Urinary bladder (tissue), 4 donors: ENCODE measurements around the gene ATXN7. TPM values are rescaled to one million over a fixed set of nuclear protein-coding genes. Genes with fewer than 3 reads are reported as not detected.

Experiments used
- DNase-seq: peaks from one replicate; pipeline ENCODE4 v3.0.0-alpha.2; 2015; ENCODE audit errors: extremely low spot score
- H3K27ac ChIP-seq: one replicate; pipeline ENCODE4 v1.5.1; 2013; ENCODE audit warnings: low read depth, mild to moderate bottlenecking, moderate library complexity
- H3K36me3 ChIP-seq: one replicate; pipeline ENCODE4 v1.6.1; 2013; ENCODE audit warnings: mild to moderate bottlenecking, moderate library complexity; ENCODE audit not compliant: insufficient read depth
- H3K4me1 ChIP-seq: one replicate; pipeline ENCODE4 v1.6.1; 2013; ENCODE audit warnings: mild to moderate bottlenecking, moderate library complexity; ENCODE audit not compliant: insufficient read depth
- H3K4me3 ChIP-seq: one replicate; pipeline ENCODE4 v1.5.1; 2013; ENCODE audit warnings: low read depth, low read length
- WGBS: extraction: QIAGEN DNeasy Blood & Tissue Kit; methylation state at CpG from one replicate; pipeline ENCODE4 v1.1.7; 2013; 5-methylcytosine and 5-hydroxymethylcytosine counted together
- polyA plus RNA-seq: library from polyadenylated mRNA; stranded (reverse); fragments of 200-250 nt; gene quantifications from one replicate; pipeline ENCODE4 v1.2.3, GENCODE V29; 2013
- total RNA-seq: library from RNA; depleted of rRNA; stranded (reverse); fragments of >200 nt; gene quantifications from one replicate; pipeline ENCODE4 v1.2.3, GENCODE V29; 2014
- donor health status: healthy with polysubstance abuse.
- donor health status: healthy.

Gene ATXN7
- total and polyA plus RNA-seq, 2 donors, result 6.2 to 27.0 TPM

DNA sequence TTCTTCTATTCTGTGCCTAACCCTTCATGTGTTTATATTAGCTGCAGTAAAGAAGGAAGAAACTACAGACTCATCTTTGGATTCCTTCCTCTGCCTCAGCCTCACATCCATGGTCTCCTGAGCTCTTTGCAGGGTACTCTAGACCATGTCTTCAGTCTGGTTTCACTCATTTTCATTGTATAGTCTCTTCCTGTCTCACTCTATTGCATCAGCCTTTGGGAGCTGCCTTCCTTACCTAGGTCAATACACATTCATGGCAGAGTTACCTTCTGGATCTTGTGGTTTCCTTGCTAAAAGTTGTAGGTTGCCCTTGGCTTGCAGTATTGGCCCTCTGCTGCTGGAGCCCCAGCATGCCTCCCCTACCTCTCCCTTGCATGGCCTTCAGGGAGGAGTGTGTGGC lies 80.0 kb downstream of the ATXN7 start:
- no peaks in the 10 kb centered on the region for H3K4me1 ChIP-seq

DNA sequence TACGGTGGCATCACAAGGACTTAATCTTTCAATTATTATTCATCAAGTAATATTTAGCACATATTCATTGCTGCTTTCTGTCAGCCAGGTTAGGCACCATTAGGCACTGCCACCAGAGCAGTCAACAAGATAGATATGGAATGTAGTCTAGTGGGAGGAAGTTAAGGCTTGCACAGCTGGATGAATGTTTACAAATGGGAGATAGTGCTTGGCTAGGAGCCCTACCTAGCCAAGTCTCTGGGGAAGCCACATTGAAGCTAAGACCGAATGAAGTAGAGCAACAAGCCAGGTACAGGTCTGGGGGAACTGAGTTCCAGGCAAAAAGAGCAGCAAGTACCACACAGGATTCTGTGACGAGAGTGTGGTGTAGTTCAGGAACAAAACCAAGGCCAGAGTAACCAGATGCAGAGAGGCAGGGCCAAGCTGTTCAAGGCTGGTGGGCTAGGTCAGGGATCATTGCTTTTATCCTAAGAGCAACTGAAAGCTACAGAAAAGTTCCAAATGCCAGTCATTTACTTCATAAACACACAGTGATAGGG lies 82.0 kb downstream of the ATXN7 start:
- Histone ChIP-seq H3K27ac (no peak overlapping the region), H3K4me3 (no peak overlapping the region), H3K36me3 (no peaks in the 10 kb centered on the region), H3K4me1 (no peaks in the 10 kb centered on the region)
- 58% methylated on average over 3 of the region's 3 CpGs for WGBS
- no peak for DNase-seq

More for the DNA sequence above, 80.0 kb downstream of the ATXN7 start:
- no peak for DNase-seq
- Histone ChIP-seq H3K4me3 (no peak overlapping the region), H3K36me3 (no peaks in the 10 kb centered on the region), H3K27ac (no peak overlapping the region)

DNA sequence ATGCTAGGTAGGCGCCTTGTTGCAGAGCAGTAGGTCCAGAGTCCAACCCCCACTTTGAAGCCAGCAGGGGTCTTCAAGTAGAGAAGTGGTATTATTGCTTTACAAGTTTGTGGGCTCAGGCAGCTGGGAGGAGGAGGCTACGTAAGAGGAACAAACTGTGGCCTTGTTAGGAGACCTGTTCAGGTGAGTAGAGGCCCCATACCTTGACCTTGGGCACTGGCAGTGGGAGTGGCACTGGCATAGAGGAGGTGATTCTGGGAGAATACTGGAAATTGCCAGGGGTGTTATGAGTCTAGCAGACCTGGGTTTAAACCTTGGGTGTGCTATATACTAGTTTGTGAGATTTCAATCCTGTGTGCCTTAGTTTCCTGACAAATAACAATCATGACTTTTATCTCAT lies 83.1 kb downstream of the ATXN7 start:
- Histone ChIP-seq H3K36me3 (no peaks in the 10 kb centered on the region), H3K4me1 (no peaks in the 10 kb centered on the region), H3K27ac (no peak overlapping the region), H3K4me3 (no peak overlapping the region)
- no peak for DNase-seq
- 98% methylated on average over 2 of the region's 2 CpGs for whole genome bisulfite sequencing

DNA sequence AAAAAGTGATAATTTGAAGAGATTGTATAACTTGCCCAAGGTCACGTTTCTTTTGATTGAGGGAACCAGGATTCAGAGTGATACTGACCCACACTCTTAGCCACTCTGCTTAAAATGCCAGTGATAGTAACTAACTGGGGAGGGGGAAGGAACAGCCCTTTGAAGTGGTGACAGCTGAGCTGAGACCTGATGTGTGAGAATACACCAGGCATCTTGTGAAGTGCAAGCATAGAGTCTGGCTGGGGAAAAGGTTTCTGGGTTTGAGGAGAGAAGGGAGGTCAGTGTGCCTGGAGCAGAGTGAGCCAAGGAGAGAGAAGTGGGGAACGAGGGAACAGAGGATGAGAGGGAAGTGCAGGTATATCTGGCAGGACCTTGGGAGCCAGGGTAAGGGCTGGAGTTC lies 83.9 kb downstream of the ATXN7 start:
- Histone ChIP-seq H3K4me3 (no peak overlapping the region), H3K4me1 (no peaks in the 10 kb centered on the region), H3K27ac (no peak overlapping the region), H3K36me3 (no peaks in the 10 kb centered on the region)
- WGBS, result 79% methylated on average over 2 of the region's 2 CpGs
- no peak for DNase-seq

DNA sequence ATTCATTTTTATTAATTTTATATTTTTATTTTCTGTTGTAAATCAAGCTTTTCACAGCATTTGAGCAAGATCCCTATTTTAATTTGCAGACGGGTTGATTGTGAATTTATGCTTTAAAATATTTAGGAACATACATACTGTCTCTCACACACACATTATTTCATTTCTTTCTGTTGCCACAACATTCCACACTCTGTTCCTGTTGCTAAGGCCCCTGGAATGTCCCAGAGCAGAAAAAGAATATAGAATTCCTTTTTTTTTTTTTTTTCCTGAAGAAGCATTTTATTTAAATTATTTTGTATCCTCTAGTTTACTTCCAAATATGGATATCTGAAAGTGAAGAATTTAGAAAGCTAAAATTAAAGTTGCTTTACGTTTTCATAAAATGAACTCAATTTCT lies 85.3 kb downstream of the ATXN7 start:
- 50% methylated on average over 2 of the region's 2 CpGs for WGBS
- H3K4me1 ChIP-seq, result no peaks in the 10 kb centered on the region
- no peak overlapping the region for H3K27ac ChIP-seq
- H3K36me3 ChIP-seq, result no peaks in the 10 kb centered on the region
- no peak for DNase-seq
- no peak overlapping the region for H3K4me3 ChIP-seq

DNA sequence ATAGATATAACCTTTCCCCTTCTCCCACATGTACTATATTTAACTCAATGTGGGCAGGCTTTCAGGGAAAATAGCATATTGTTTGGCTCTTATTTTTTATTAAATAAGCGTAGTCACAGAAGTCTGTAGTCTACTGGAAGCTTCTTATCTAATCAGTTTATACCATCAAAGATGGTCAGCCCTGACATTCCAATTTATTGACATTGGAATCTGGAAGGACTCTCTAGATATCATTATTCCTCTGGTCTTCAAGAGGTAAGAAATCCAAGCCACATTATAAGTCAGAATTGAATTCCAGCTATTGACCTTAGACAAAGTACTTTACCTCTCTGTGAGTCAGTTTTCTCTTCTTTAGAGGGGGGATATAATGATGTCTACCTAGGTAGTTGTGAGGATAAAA lies 87.0 kb downstream of the ATXN7 start:
- Histone ChIP-seq H3K4me3 (no peak overlapping the region), H3K36me3 (peaks cover 1% of the 10 kb centered on the region), H3K4me1 (no peaks in the 10 kb centered on the region), H3K27ac (no peak overlapping the region)
- 61% methylated on average over 1 of the region's 1 CpG for WGBS
- DNase-seq, result no peak

DNA sequence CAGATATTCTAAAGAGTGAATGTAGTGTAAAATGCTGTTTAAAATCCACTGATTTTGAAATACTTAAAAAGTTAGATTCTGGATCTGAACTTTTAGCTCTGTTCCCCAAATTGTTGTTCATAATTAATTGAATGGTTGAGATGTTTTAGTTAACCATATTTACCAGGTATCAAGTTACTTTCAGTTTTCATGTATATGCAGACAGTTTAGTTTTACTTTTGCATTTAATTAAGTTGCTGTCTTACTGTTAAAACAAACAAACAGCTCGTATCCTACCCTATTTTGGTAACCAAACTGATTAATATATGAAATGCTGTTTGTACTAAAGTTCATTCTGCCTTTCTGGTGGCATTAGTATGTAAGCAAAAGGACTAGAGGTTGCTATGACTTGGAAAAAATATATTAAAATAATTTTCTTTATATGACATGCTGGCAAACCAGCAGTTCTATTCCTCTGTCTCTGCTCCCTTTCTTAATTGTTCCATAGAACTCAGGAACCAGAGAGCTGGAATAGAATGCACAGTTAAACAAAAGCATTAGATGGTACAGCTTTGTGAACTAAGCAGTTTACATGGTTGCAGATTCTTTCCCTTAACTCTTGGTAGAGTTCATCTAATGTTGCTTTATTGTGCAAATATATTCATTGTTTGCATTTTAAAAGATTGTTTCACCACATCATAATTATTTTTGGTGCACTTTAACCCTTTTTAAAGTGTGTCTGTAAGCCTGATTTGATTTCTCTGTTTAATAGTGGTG lies 88.0 kb downstream of the ATXN7 start:
- DNase-seq, result no peak
- Histone ChIP-seq H3K4me1 (no peaks in the 10 kb centered on the region), H3K27ac (no peak overlapping the region), H3K36me3 (peaks cover 2% of the 10 kb centered on the region), H3K4me3 (no peak overlapping the region)
- 48% methylated on average over 1 of the region's 1 CpG for WGBS

DNA sequence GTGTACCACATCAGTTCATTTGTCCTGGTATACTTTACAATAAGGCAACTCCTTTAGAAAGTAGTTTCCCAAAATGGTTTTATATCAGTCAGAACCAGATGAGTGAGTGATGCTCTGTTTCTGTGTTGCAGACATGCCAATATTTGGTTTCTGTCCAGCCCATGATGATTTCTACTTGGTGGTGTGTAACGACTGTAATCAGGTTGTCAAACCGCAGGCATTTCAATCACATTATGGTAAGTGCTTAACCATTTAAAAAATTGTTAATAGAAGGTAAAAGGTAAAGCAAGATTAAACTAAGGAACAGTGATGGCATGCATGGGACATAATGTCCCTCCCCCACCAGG lies 88.6 kb downstream of the ATXN7 start:
- no peaks in the 10 kb centered on the region for H3K4me1 ChIP-seq
- no peak for DNase-seq
- no peak overlapping the region for H3K4me3 ChIP-seq
- WGBS, result 84% methylated on average over 2 of the region's 2 CpGs
- H3K27ac ChIP-seq, result no peak overlapping the region
- H3K36me3 ChIP-seq, result peaks cover 2% of the 10 kb centered on the region

DNA sequence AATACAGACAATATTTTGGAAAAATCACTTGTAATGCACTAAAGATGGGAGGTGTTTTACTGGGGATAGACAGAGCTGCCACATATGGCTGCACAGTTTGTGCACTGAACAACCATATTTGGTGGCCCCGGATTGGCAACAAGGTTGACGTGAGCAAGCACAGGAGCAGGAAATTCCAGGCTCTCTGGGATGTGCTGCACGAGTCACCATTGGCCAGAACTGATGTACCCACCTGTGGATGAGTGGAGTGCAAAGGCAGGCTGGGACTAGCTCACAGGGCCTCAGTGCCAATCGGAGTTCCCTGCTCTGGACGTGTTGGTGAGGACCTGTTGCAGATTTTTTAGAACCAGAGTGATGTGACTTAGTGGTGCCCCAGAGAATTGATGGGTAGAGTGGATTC lies 90.5 kb downstream of the ATXN7 start:
- Histone ChIP-seq H3K4me1 (no peaks in the 10 kb centered on the region), H3K36me3 (peaks cover 2% of the 10 kb centered on the region), H3K27ac (no peak overlapping the region), H3K4me3 (no peak overlapping the region)
- DNase-seq, result no peak
- 84% methylated on average over 5 of the region's 5 CpGs for WGBS

DNA sequence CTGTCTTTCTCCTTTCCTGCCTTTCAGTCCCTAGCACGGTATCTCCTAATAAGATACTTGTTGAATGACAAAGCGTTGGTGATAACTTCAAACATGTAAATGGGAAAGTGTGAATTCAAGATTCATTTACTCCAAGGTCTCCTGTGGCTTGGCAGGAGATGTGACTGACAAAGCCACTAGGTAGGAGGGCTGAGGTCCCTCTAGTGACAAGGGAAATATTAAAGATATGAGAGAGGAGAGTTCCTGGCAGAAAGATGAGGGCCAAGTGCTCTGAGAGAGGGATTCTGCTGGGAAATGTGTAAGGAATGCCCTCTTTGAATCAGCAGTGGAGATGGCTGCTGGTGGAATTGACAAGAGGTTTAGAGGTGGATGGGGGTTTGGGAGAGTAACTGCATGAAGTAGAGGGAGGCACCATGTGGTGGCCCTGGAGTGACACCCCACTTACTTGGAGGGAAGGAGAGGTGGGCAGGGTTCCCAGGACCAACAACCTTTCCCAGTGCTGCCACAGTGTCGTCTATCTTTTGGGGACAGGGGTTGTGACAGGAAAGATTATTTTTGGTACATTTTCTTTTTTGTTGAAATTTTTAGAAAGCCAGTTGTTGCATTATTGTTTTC lies 91.5 kb downstream of the ATXN7 start:
- Histone ChIP-seq H3K36me3 (peaks cover 2% of the 10 kb centered on the region), H3K27ac (no peak overlapping the region), H3K4me3 (no peak overlapping the region), H3K4me1 (no peaks in the 10 kb centered on the region)
- DNase-seq, result no peak
- 87% methylated on average over 3 of the region's 3 CpGs for WGBS

DNA sequence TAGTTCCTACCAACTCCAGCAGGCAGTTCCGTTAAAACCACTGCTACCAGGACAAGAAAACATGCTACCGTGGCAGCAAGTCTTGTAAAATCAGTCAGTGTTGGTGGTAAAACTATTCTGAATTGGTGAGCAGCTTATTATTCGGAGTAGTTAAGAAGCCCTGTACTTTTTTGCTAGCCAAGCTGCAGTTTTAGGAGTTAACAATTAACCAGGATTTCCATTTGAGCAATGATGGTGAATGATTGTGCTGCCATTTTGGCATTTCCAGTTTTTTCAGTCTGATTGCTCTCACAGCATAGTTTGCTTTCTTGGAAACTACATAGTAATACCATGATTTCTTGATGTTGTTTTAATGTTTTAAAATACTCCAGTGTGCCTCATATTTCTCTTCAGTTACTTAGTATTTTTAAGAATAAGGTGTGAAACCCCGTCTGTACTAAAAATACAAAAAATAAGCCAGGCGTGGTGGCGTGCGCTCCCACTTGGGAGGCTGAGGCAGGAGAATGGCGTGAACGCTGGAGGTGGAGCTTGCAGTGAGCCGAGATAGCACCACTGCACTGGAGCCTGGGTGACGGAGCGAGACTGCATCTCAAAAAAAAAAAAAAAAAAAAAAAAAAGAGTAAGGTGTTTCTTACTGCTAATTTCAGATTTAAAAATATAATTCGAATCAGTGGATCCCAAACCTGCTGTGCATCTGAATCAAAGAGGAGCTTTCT lies 92.3 kb downstream of the ATXN7 start:
- Histone ChIP-seq H3K4me1 (no peaks in the 10 kb centered on the region), H3K36me3 (peaks cover 2% of the 10 kb centered on the region), H3K27ac (no peak overlapping the region), H3K4me3 (no peak overlapping the region)
- WGBS, result 96% methylated on average over 13 of the region's 13 CpGs
- no peak for DNase-seq

DNA sequence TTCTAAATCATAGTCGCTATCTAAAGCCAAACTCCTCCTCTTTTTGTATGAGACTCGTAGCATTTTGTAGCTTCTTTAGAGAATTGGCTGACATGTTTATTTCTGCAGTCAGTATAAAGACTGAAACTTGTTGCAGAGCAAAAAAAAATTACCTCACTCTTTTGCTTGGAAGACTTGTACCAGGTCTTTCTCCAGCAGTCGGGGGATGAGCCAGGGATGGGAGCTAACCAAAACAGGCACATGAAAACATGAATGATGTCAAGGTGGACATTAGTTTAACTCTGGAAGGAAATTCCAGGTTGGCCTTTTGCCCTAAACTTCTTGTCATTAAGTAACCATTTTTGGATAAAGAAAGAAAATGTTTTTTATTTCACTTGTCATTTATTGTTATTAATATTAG lies 95.5 kb downstream of the ATXN7 start:
- 39% methylated on average over 3 of the region's 3 CpGs for WGBS

DNA sequence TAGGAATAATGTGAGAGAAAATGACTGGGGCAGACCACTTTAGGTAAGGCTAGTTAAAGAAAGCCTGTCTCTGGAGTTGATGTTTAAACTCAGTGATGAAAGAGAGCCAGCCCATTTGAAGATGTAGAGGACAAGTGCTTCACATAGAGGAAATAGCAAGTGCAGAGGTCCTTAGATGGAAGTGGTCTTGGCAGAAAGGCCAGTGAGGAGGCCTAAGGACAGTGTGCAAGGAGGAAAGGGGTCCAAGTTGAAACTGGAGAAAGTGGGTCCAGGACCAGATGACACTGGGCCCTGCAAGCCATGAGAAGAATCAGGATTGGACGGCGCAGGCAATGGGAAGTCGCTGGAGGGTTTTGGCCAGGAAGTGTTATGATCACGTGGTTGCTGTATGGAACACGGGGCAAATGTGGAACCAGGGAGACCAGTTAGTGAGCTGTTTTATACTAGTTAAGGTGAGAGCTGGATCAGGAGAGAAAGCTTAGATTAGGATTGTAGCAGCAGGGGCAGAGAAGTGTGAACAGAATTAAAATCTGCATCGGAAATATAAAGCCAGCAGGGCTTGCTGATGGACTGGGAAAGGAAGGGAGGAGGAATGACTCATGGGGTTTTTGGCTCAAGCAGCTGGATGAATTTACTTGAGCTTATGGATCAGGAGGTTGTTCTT lies 96.5 kb downstream of the ATXN7 start:
- H3K4me1 ChIP-seq, result no peaks in the 10 kb centered on the region
- H3K4me3 ChIP-seq, result peak overlapping the region; percentile 43
- WGBS, result 16% methylated on average over 6 of the region's 6 CpGs
- no peak for DNase-seq
- peaks cover 2% of the 10 kb centered on the region for H3K36me3 ChIP-seq
- peak overlapping the region; percentile 32 for H3K27ac ChIP-seq

More for the DNA sequence above, 95.5 kb downstream of the ATXN7 start:
- no peak overlapping the region for H3K27ac ChIP-seq
- no peak overlapping the region for H3K4me3 ChIP-seq
- no peaks in the 10 kb centered on the region for H3K4me1 ChIP-seq
- DNase-seq, result no peak
- H3K36me3 ChIP-seq, result peaks cover 2% of the 10 kb centered on the region
